Liver (tissue), 9 donors: ENCODE measurements around the gene LDAH. TPM values are rescaled to one million over a fixed set of nuclear protein-coding genes. Genes with fewer than 3 reads are reported as not detected.

ENCODE experiments used
- DNase-seq: peaks from one replicate; pipeline ENCODE4 v3.0.0-alpha.2; 2017; ENCODE audit warnings: low spot score
- H3K27ac ChIP-seq, 2 donors: one replicate each; pipeline ENCODE4 v1.7.0; 2013; ENCODE audit warnings: inconsistent platforms in 2 of 2, low read length in 2 of 2, control low read depth in 1 of 2, low read depth in 1 of 2, mild to moderate bottlenecking in 1 of 2
- H3K27me3 ChIP-seq, 4 donors: one replicate each; pipeline versions ENCODE4 v1.6.1 to v1.7.0; 2013; ENCODE audit warnings: low read length in 3 of 4, inconsistent platforms in 1 of 4, mild to moderate bottlenecking in 1 of 4, moderate library complexity in 1 of 4; ENCODE audit not compliant: control insufficient read depth in 4 of 4, insufficient read depth in 4 of 4
- H3K36me3 ChIP-seq, 4 donors: one replicate each; pipeline versions ENCODE4 v1.6.1 to v1.7.0; 2013; ENCODE audit warnings: low read length in 3 of 4, mild to moderate bottlenecking in 3 of 4, low read depth in 1 of 4, moderate library complexity in 1 of 4; ENCODE audit not compliant: control insufficient read depth in 4 of 4, insufficient read depth in 3 of 4
- H3K4me1 ChIP-seq, 4 donors: one replicate each; pipeline versions ENCODE4 v1.6.1 to v1.7.0; 2013; ENCODE audit warnings: low read length in 3 of 4, mild to moderate bottlenecking in 3 of 4, moderate library complexity in 1 of 4; ENCODE audit not compliant: control insufficient read depth in 4 of 4, insufficient read depth in 4 of 4
- H3K4me3 ChIP-seq, 3 donors: one replicate each; pipeline versions ENCODE4 v1.6.1 to v1.7.0; 2013; ENCODE audit warnings: low read length in 3 of 3, control low read depth in 1 of 3, low read depth in 1 of 3, mild to moderate bottlenecking in 1 of 3
- H3K9ac ChIP-seq, 2 donors: one replicate each; pipeline ENCODE4 v1.7.0; 2013; ENCODE audit warnings: low read length in 2 of 2, mild to moderate bottlenecking in 2 of 2, moderate library complexity in 2 of 2, control low read depth in 1 of 2, low read depth in 1 of 2
- H3K9me3 ChIP-seq, 4 donors: one replicate each; pipeline versions ENCODE4 v1.6.1 to v1.7.0; 2013; ENCODE audit warnings: low read length in 3 of 4; ENCODE audit not compliant: control insufficient read depth in 4 of 4
- EGR1 ChIP-seq, 2 donors: IDR thresholded peaks; 2 replicates each; pipeline ENCODE4 v1.6.1; 2016 to 2018; ENCODE audit warnings: antibody characterized with exemption in 2 of 2, low read depth in 2 of 2
- FOXA1 ChIP-seq: IDR thresholded peaks from 2 replicates; pipeline ENCODE4 v1.6.1; 2016; ENCODE audit warnings: antibody characterized with exemption
- FOXA2 ChIP-seq: IDR thresholded peaks from 2 replicates; pipeline ENCODE4 v1.6.1; 2016; ENCODE audit warnings: antibody characterized with exemption
- GABPA ChIP-seq, 2 donors: IDR thresholded peaks in 1 of 2; conservative IDR thresholded peaks in 1 of 2; 2 replicates each; pipeline ENCODE4 v1.6.1; 2016; ENCODE audit warnings: antibody characterized with exemption in 2 of 2, mild to moderate bottlenecking in 1 of 2, moderate library complexity in 1 of 2
- HNF4A ChIP-seq, 2 donors: conservative IDR thresholded peaks; 2 replicates each; pipeline ENCODE4 v1.6.1; 2016; ENCODE audit warnings: antibody characterized with exemption in 2 of 2, mild to moderate bottlenecking in 2 of 2
- HNF4G ChIP-seq: IDR thresholded peaks from 2 replicates; pipeline ENCODE4 v1.6.1; 2016; ENCODE audit warnings: antibody characterized with exemption
- JUND ChIP-seq, 2 donors: IDR thresholded peaks; 2 replicates each; pipeline ENCODE4 v1.6.1; 2016; ENCODE audit warnings: antibody characterized with exemption in 2 of 2
- MAX ChIP-seq: IDR thresholded peaks from 2 replicates; pipeline ENCODE4 v1.6.1; 2016; ENCODE audit warnings: antibody characterized with exemption
- RXRA ChIP-seq, 2 donors: IDR thresholded peaks; 2 replicates each; pipeline ENCODE4 v1.6.1; 2017 to 2018; ENCODE audit warnings: antibody characterized with exemption in 2 of 2, mild to moderate bottlenecking in 1 of 2
- TAF1 ChIP-seq: conservative IDR thresholded peaks from 2 replicates; pipeline ENCODE4 v1.6.1; 2016; ENCODE audit warnings: antibody characterized with exemption, mild to moderate bottlenecking
- WGBS: extraction: QIAGEN DNeasy Blood & Tissue Kit; methylation state at CpG from one replicate; pipeline ENCODE4 v1.1.7; 2013; 5-methylcytosine and 5-hydroxymethylcytosine counted together
- polyA plus RNA-seq, 2 donors: library from polyadenylated mRNA; stranded (reverse) in 1 of 2; unstranded in 1 of 2; fragments of 200-250 nt in 1 of 2; fragments of >200 nt in 1 of 2; fragmentation: Nextera tagmentation in 1 of 2; extraction: Ambion mirVana in 1 of 2; gene quantifications; one replicate each; pipeline versions ENCODE4 v1.2.1 to v1.2.3, GENCODE V29; 2013 to 2015
- total RNA-seq, 2 donors: library from RNA; depleted of rRNA; stranded (reverse); fragments of >200 nt; gene quantifications; one replicate each; pipeline ENCODE4 v1.2.3, GENCODE V29; 2014
- TF ChIP-seq, protein P1 (sequence below): IDR thresholded peaks from 2 replicates; pipeline ENCODE4 v1.6.1; 2016; ENCODE audit warnings: antibody characterized with exemption
- TF ChIP-seq, protein P2 (sequence below): IDR thresholded peaks from 2 replicates; pipeline ENCODE4 v1.6.1; 2016; ENCODE audit warnings: antibody characterized with exemption, mild to moderate bottlenecking
- TF ChIP-seq, protein P3 (sequence below): IDR thresholded peaks from 2 replicates; pipeline ENCODE4 v1.6.1; 2016; ENCODE audit warnings: antibody characterized with exemption
- donor health status: healthy.
- donor health status: healthy.
- donor health status: healthy.
- donor health status: healthy.
- donor health status: healthy.

Gene LDAH
- total and polyA plus RNA-seq, 4 donors, result 5.8 to 17.7 (median 9.7) TPM

- Histone ChIP-seq H3K9ac (no peak overlapping the region), H3K9me3 (no peaks in the 10 kb centered on the region), H3K36me3 (no peaks in the 10 kb centered on the region), H3K27me3 (no peaks in the 10 kb centered on the region), H3K27ac (no peak overlapping the region), H3K4me1 (no peaks in the 10 kb centered on the region), H3K4me3 (no peak overlapping the region)
- no peak for DNase-seq
- TF ChIP-seq TAF1, result no peak
- TF ChIP-seq GABPA (IDR thresholded peaks at IDR 0.05 in 1 of 2, conservative IDR thresholded peaks at IDR 0.05 in 1 of 2), result no peak
- TF ChIP-seq, protein P1, sequence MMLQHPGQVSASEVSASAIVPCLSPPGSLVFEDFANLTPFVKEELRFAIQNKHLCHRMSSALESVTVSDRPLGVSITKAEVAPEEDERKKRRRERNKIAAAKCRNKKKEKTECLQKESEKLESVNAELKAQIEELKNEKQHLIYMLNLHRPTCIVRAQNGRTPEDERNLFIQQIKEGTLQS, result no peak
- no peak for TF ChIP-seq FOXA2
- TF ChIP-seq RXRA (IDR thresholded peaks at IDR 0.05), result no peak
- no peak for TF ChIP-seq HNF4G
- no peak for TF ChIP-seq HNF4A (conservative IDR thresholded peaks at IDR 0.05)
- no peak for TF ChIP-seq JUND (IDR thresholded peaks at IDR 0.05)
- TF ChIP-seq EGR1 (IDR thresholded peaks at IDR 0.05; ENCODE audit: low read depth in 2 of 2), result no peak
- no peak for TF ChIP-seq FOXA1
- 100% methylated on average over 2 of the region's 2 CpGs for WGBS
Measured at GRCh38 chr2:20812779-20813178, 10.1 kb downstream of the LDAH start.

GRCh38 chr2:20806286-20806685 is 16.6 kb downstream of the LDAH start:
- 77% methylated on average over 1 of the region's 1 CpG for WGBS
- H3K4me3 ChIP-seq, result no peak overlapping the region
- no peak overlapping the region for H3K27ac ChIP-seq
- no peaks in the 10 kb centered on the region for H3K9me3 ChIP-seq
- no peaks in the 10 kb centered on the region for H3K27me3 ChIP-seq
- peaks cover 0 to 8% (median 4%) of the 10 kb centered on the region in 4 donors for H3K4me1 ChIP-seq
- DNase-seq, result no peak
- H3K9ac ChIP-seq, result no peak overlapping the region
- H3K36me3 ChIP-seq, result no peaks in the 10 kb centered on the region
- TF ChIP-seq, protein P2, sequence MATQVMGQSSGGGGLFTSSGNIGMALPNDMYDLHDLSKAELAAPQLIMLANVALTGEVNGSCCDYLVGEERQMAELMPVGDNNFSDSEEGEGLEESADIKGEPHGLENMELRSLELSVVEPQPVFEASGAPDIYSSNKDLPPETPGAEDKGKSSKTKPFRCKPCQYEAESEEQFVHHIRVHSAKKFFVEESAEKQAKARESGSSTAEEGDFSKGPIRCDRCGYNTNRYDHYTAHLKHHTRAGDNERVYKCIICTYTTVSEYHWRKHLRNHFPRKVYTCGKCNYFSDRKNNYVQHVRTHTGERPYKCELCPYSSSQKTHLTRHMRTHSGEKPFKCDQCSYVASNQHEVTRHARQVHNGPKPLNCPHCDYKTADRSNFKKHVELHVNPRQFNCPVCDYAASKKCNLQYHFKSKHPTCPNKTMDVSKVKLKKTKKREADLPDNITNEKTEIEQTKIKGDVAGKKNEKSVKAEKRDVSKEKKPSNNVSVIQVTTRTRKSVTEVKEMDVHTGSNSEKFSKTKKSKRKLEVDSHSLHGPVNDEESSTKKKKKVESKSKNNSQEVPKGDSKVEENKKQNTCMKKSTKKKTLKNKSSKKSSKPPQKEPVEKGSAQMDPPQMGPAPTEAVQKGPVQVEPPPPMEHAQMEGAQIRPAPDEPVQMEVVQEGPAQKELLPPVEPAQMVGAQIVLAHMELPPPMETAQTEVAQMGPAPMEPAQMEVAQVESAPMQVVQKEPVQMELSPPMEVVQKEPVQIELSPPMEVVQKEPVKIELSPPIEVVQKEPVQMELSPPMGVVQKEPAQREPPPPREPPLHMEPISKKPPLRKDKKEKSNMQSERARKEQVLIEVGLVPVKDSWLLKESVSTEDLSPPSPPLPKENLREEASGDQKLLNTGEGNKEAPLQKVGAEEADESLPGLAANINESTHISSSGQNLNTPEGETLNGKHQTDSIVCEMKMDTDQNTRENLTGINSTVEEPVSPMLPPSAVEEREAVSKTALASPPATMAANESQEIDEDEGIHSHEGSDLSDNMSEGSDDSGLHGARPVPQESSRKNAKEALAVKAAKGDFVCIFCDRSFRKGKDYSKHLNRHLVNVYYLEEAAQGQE, result no peak

DNA sequence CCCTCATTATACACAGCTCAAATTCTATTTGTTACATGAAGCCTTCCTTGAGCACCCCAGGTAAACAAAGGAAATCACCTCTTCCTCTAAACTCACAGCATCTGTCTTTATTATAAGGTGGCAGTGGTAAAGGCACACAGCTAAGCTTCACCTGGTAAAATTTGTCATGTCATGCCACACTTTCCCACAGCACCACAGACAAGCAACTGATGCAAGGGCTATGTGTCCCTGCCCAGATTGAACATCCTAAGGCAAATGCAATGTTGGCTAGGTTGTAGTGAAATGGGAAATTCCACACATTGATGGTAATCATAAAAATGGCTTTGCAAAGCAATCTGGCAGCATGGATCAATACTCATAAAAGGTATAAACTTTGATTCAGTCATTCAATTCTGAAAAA is 18.9 kb downstream of the LDAH start:
- Histone ChIP-seq H3K9me3 (no peaks in the 10 kb centered on the region), H3K27me3 (no peaks in the 10 kb centered on the region), H3K36me3 (no peaks in the 10 kb centered on the region), H3K27ac (no peak overlapping the region), H3K9ac (no peak overlapping the region), H3K4me3 (no peak overlapping the region), H3K4me1 (peaks cover 0 to 8% (median 4%) of the 10 kb centered on the region in 4 donors)
- no peak for DNase-seq
- TF ChIP-seq, protein P3, sequence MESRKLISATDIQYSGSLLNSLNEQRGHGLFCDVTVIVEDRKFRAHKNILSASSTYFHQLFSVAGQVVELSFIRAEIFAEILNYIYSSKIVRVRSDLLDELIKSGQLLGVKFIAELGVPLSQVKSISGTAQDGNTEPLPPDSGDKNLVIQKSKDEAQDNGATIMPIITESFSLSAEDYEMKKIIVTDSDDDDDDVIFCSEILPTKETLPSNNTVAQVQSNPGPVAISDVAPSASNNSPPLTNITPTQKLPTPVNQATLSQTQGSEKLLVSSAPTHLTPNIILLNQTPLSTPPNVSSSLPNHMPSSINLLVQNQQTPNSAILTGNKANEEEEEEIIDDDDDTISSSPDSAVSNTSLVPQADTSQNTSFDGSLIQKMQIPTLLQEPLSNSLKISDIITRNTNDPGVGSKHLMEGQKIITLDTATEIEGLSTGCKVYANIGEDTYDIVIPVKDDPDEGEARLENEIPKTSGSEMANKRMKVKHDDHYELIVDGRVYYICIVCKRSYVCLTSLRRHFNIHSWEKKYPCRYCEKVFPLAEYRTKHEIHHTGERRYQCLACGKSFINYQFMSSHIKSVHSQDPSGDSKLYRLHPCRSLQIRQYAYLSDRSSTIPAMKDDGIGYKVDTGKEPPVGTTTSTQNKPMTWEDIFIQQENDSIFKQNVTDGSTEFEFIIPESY, result no peak
- TF ChIP-seq MAX (no peak), RXRA (IDR thresholded peaks at IDR 0.05) (no peak), TAF1 (no peak), FOXA2 (no peak)
- TF ChIP-seq, protein P2, result no peak
